Measurements from ENCODE around the gene TSPEAR.

DNA sequence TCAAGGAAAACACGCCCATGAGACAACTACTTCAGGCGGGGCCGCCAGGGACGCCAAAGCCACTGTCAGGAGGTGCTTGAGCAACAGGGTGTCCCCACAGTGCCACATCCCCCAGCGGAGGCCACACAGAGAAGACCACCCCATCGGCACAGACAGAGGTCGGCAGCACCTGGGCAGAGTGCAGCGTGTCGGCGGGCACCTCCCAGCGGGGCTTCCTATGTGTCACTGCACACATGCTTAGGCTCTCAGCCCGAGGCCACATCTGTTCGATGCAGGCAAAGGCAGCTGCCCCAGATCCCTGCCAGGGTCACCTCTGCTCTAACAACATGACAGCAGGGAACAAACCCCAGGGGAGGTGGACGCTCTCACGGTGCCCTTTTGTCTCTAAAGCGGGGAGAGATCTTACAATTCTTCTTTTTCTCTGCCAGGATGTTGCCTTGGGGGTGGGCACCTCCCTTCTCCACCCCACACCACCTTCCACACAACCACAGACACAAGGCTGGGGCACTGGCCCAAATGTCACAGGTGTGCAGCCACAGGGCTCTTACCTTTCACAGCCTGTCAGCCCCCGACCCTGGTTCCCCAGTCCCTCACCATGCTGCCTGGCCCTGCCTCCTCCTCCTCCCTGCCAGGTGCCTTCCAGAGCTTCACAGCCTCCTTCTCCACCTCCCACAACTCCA lies 95.3 kb downstream of the TSPEAR start:
- TF ChIP-seq ATM (IDR thresholded peaks at IDR 0.05; ENCODE audit: borderline replicate concordance) (no peak), YY1 (IDR thresholded peaks at IDR 0.05; ENCODE audit: insufficient read depth, insufficient replicate concordance, low read depth, low read length) (no peak), U2AF1 (optimal IDR thresholded peaks at IDR 0.05; ENCODE audit: low read depth, low read length) (no peak), NCOR1 (IDR thresholded peaks at IDR 0.05; ENCODE audit: borderline replicate concordance, low read length) (no peak), KLF9 (CRISPR knock-in tag; IDR thresholded peaks at IDR 0.05; ENCODE audit: low read depth) (no peak), POLR2AphosphoS5 (IDR thresholded peaks at IDR 0.05; ENCODE audit: low read depth, low read length) (no peak), XBP1 (CRISPR knock-in tag; IDR thresholded peaks at IDR 0.05) (no peak), HOMEZ (CRISPR knock-in tag; IDR thresholded peaks at IDR 0.05; ENCODE audit: low read depth) (no peak)
